BLaER1 (cell line): ENCODE measurements around the gene SLC48A1.

Source experiments
- H3K27ac ChIP-seq: shearing (Covaris generic); formaldehyde crosslinking; 2 replicates; pipeline ENCODE4 v1.8.1; 2022
- H3K27me3 ChIP-seq: shearing (Covaris generic); formaldehyde crosslinking; 2 replicates; pipeline ENCODE4 v1.8.1; 2022
- H3K36me3 ChIP-seq: shearing (Covaris generic); formaldehyde crosslinking; 2 replicates; pipeline ENCODE4 v1.8.1; 2022
- H3K4me1 ChIP-seq: shearing (Covaris generic); formaldehyde crosslinking; 2 replicates; pipeline ENCODE4 v1.8.1; 2022
- H3K4me2 ChIP-seq: shearing (Covaris generic); formaldehyde crosslinking; 2 replicates; pipeline ENCODE4 v1.8.1; 2022
- H3K4me3 ChIP-seq: shearing (Covaris generic); formaldehyde crosslinking; 2 replicates; pipeline ENCODE4 v1.8.1; 2022
- H3K9ac ChIP-seq: shearing (Covaris generic); formaldehyde crosslinking; 2 replicates; pipeline ENCODE4 v1.8.1; 2022
- H3K9me3 ChIP-seq: shearing (Covaris generic); formaldehyde crosslinking; 2 replicates; pipeline ENCODE4 v1.8.1; 2022
- H4K20me1 ChIP-seq: shearing (Covaris generic); formaldehyde crosslinking; 2 replicates; pipeline ENCODE4 v1.8.1; 2022
- Cebpa-rat ChIP-seq: shearing (Covaris generic); IDR thresholded peaks from 2 replicates; pipeline ENCODE4 v1.8.1; 2022

The SLC48A1 gene

DNA sequence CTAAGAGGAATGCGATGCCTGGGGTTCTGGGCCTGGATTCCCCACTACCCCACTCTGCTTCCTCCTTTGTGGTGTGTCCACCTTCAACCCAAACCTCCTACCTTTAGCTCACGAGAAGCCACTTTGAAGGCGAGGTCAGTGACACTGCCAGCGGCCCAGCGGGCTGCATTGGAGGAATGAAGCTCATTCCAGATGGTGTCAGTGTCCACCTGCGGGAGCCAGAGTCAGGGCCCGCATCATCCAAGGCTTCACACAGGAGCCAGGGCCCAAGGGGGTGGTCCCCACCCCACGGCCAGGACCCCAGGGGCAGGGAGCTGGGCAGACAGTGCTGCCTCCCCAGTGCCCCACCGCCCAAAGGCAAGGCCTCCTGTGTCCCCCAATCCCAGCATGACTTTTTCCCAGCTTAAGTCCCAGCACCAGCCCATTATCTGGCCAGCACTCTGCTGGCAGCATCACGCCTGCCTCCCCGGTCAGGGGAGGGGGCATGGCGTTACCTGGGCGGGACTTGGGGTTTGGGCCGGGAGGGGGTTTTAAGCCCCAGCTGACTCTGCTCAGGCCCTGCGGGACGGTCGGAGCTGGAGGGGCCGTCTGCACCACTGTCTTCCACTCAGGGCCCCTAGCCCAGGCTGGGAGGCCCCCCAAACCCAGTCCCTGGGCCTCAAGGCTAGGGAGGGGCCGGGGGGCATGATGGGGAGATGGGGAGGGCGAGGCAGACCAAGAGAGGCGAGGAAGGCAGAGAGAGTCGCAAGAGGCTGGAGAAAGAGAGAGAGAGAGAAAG lies 16.9 kb downstream of the SLC48A1 start:
- Histone ChIP-seq H3K4me2 (no peak overlapping the region), H3K36me3 (peaks cover 100% of the 10 kb centered on the region), H3K27ac (no peak overlapping the region), H3K4me1 (no peaks in the 10 kb centered on the region), H3K9ac (no peak overlapping the region), H3K9me3 (no peaks in the 10 kb centered on the region), H3K27me3 (no peaks in the 10 kb centered on the region), H4K20me1 (peaks cover 54% of the 10 kb centered on the region), H3K4me3 (no peak overlapping the region)
- no peak for TF ChIP-seq Cebpa-rat

DNA sequence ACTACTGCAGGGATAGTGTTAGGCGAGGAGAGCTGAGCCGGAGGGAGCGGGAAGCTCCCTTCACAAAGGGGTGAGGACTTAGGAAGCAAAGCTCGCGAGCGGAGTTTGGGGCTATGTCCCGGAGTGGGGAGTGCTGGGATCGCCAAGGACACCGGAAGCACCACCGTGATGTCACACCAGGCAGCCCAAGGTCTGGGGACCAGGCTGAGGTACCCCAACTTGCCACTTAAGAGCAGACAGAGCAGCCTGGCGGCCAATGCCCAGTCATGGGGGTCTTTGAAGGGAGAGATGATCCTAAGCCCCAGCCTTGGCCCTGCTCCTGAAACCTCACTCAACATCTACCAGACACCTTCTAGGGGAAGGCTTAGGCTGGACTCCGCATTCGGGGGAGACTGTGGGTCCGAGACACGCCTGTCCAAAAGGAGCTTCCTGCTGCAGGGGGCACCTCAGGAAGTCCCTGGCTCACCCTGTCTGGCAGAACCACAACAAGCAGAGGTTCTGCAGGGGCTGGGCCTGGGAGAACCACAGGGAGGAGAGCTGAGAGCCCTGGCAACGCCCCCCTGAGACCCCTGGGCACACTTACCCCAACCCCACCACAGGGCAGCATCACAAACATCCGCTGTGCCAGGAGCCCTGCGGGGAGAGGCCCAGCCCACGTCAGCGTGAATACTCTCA lies 17.8 kb downstream of the SLC48A1 start:
- Histone ChIP-seq H3K9ac (no peak overlapping the region), H4K20me1 (peaks cover 50% of the 10 kb centered on the region), H3K9me3 (no peaks in the 10 kb centered on the region), H3K27me3 (no peaks in the 10 kb centered on the region), H3K4me3 (no peak overlapping the region), H3K4me2 (no peak overlapping the region), H3K27ac (no peak overlapping the region), H3K4me1 (no peaks in the 10 kb centered on the region), H3K36me3 (peaks cover 100% of the 10 kb centered on the region)
- TF ChIP-seq Cebpa-rat, result no peak

DNA sequence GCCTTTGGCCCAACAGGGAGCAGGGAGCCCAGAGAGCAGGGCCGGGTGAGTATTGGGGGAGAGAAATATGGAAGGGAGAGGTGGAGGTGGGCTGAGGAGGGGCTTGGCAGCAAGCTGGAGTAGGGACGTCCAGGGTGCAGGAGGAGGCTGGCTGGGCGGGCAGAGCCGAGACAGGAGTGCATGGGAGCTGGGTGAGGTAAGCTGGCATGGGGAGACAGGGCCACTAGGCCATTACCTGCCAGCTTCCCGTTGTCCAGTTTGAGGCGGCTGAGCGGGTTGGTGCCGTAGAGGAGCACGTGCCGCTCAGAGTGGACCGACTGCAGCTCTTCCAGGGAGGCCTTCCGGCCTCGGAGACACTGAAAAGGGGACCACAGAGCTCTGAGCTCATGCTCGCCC lies 18.3 kb downstream of the SLC48A1 start:
- H3K4me3 ChIP-seq, result no peak overlapping the region
- peaks cover 100% of the 10 kb centered on the region for H3K36me3 ChIP-seq
- TF ChIP-seq Cebpa-rat, result no peak
- no peaks in the 10 kb centered on the region for H3K9me3 ChIP-seq
- H3K4me2 ChIP-seq, result no peak overlapping the region
- H4K20me1 ChIP-seq, result peaks cover 52% of the 10 kb centered on the region
- no peaks in the 10 kb centered on the region for H3K4me1 ChIP-seq
- H3K27me3 ChIP-seq, result no peaks in the 10 kb centered on the region
- H3K9ac ChIP-seq, result no peak overlapping the region
- H3K27ac ChIP-seq, result no peak overlapping the region

DNA sequence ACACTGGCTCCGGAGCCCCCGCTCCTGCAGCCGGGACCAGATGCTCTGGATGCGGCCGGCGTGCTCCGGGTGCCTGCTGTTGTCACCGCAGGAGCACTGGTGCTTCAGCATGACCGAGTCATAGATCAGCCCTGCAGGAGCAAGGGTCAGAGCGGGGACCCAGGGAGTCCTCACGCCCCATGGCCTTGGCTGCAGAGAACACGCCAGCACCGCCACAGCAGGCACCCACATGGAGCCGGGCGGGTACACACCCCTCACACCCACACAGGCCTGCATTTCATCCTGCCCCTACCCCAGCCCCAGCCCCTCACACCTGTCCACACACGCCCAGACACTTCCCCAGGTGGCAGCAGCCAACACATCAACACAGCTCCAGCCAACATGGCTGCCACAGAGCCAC lies 18.8 kb downstream of the SLC48A1 start:
- Histone ChIP-seq H3K36me3 (peaks cover 100% of the 10 kb centered on the region), H3K4me3 (no peak overlapping the region), H4K20me1 (peaks cover 46% of the 10 kb centered on the region), H3K27ac (no peak overlapping the region), H3K4me2 (no peak overlapping the region), H3K9me3 (no peaks in the 10 kb centered on the region), H3K27me3 (no peaks in the 10 kb centered on the region), H3K9ac (no peak overlapping the region), H3K4me1 (no peaks in the 10 kb centered on the region)
- no peak for TF ChIP-seq Cebpa-rat

DNA sequence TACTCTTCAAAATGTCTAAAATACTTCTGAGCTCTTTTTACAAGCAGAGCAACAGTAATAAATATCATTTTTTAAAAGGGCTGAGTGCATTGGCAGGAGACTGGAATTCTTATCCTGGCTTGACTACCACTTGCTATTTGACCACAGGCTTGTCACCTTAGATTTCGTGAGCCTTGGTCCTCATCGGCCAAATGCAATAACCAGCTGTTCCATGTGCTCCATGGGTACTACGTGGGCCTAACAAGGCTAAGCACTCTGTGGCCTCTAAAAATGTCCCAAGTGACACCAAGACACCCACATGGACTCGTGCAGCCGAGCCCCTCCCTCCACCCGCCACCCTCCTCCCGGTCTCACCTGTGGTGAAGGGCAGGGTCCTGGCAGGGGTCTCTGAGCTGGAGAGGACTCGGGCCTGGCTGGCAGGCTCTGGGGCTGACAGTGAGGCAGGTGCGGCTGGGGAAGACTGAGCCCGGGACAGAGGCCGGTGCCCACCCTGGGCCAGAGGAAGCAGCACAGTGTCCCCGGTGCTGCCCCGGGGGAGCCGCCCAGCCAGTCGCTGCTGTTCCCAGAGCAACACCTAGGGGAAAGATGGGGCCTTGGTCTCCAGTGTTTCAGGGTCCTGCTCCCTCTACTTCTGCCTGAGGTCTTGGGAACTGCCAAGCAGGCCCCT lies 20.1 kb downstream of the SLC48A1 start:
- Histone ChIP-seq H3K27ac (no peak overlapping the region), H3K27me3 (no peaks in the 10 kb centered on the region), H3K9me3 (no peaks in the 10 kb centered on the region), H3K9ac (no peak overlapping the region), H3K36me3 (peaks cover 99% of the 10 kb centered on the region), H4K20me1 (peaks cover 43% of the 10 kb centered on the region), H3K4me2 (no peak overlapping the region), H3K4me3 (no peak overlapping the region), H3K4me1 (no peaks in the 10 kb centered on the region)
- no peak for TF ChIP-seq Cebpa-rat

DNA sequence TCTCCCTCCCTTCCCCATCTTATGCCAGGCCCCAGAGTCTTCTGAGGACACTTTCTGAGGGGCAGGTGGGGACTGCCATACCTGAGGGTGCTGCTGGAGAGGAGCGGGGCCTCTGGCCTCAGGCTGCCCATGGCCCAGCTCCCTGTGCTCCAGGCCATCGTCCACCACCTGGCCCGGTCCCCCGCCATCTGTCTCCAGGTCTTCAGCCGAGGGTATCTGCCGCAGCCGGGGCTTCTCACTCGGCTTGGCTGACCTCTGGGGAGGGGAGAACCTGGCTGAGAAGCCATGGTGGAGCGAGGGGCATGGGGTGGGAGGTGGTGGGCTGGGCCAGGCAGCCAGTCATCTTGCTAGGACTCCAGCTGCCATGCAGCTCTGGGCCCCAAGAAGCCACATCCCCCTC lies 21.6 kb downstream of the SLC48A1 start:
- Histone ChIP-seq H3K27ac (no peak overlapping the region), H3K27me3 (no peaks in the 10 kb centered on the region), H3K4me1 (peaks cover 13% of the 10 kb centered on the region), H3K4me3 (no peak overlapping the region), H3K9ac (no peak overlapping the region), H4K20me1 (peaks cover 47% of the 10 kb centered on the region), H3K4me2 (no peak overlapping the region), H3K36me3 (peaks cover 99% of the 10 kb centered on the region), H3K9me3 (no peaks in the 10 kb centered on the region)
- TF ChIP-seq Cebpa-rat, result no peak

DNA sequence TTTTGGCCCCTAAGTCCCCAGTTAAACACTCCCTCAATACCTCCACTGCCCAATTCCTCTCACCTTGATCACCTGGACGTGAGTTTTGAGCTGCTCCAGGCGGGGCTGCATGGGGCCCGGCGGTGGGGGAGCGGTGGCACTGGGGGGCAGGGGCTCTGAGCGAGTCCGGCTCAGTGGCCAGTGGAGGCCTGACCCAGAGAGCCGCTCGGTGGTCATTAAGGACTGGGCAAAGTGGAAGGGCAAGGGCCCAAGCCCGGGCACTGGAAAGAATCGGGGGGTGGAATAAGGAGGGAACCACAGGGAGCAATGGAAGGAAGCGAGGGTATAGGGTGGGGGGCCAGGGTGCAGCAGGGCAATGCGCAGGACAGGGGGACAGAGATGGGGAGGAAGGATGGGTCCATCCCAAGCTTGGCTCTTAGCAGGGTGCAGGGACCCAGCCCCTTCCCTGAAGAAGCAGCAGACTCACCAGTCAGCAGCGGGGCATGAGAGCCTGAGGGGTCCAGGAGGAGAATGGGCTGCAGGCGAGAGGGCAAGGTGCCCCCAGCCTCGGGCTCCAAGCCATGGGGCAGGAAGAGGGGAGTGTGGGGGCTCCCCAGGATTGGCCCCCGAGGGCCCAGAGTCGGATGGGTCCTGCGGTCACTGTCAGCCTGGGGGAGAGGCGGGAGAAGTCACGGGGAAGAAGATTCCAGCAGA lies 22.2 kb downstream of the SLC48A1 start:
- no peak for TF ChIP-seq Cebpa-rat
- Histone ChIP-seq H3K4me2 (no peak overlapping the region), H3K27me3 (no peaks in the 10 kb centered on the region), H3K27ac (no peak overlapping the region), H3K9ac (no peak overlapping the region), H3K4me3 (no peak overlapping the region), H3K9me3 (no peaks in the 10 kb centered on the region), H3K36me3 (peaks cover 98% of the 10 kb centered on the region), H3K4me1 (peaks cover 19% of the 10 kb centered on the region), H4K20me1 (peaks cover 51% of the 10 kb centered on the region)

DNA sequence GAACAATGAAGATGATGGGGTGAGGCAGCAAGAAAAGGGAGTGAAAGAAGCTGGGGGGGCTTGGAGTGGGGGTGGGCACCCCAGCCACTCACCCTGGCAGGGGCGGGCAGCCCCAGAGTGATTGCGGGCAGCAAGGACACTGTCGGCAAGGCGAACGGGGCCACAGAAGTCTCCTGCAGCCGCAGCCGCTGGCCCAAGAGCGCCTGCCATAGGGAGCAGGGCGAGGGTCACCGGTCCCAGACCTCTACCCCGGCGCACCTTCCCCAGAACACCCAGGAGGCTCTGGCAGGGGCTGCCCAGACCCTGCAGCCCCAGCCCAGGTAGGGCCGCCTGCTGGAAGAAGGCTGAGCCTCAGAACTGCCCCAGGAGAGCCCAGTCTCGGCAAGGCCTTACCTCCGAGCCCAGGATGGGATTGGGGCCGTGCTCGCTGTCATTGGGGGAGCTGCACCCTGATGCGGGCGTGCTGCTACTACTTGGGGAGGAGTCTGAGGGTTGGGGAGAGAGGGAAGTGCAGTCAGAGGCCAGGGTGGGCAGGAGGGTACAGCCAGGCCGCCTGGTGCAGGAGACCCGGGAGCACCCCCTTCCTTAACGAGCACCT lies 22.9 kb downstream of the SLC48A1 start:
- Histone ChIP-seq H3K4me1 (peaks cover 25% of the 10 kb centered on the region), H3K4me2 (no peak overlapping the region), H4K20me1 (peaks cover 54% of the 10 kb centered on the region), H3K27ac (no peak overlapping the region), H3K36me3 (peaks cover 97% of the 10 kb centered on the region), H3K27me3 (no peaks in the 10 kb centered on the region), H3K9ac (no peak overlapping the region), H3K9me3 (no peaks in the 10 kb centered on the region), H3K4me3 (no peak overlapping the region)
- no peak for TF ChIP-seq Cebpa-rat

DNA sequence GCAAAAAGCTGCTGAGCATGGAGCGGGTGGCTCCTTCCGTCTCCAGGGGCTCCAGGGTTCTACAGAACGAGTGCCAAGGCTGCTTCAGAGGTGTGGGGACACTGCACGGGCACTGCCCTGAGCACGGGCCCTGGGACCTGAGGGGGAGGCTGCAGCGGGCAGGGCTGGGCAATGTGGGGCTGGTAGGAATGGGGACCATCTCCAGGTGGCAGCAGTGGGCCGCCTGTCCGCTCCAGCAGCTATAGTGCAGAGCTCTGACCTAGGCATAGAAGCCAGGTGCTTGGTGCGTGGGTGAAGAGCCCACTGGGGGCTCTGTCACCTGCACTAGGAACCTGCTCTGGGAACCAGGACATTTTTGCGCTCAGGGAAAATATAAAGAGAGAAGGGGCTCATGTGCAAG lies 24.4 kb downstream of the SLC48A1 start:
- H3K4me1 ChIP-seq, result peaks cover 41% of the 10 kb centered on the region
- no peak overlapping the region for H3K4me3 ChIP-seq
- no peaks in the 10 kb centered on the region for H3K27me3 ChIP-seq
- H3K36me3 ChIP-seq, result peaks cover 93% of the 10 kb centered on the region
- peaks cover 64% of the 10 kb centered on the region for H4K20me1 ChIP-seq
- no peaks in the 10 kb centered on the region for H3K9me3 ChIP-seq
- no peak for TF ChIP-seq Cebpa-rat
- no peak overlapping the region for H3K4me2 ChIP-seq
- no peak overlapping the region for H3K9ac ChIP-seq
- no peak overlapping the region for H3K27ac ChIP-seq
